Erythroblast (primary cell): ENCODE measurements around the gene ELP4.

ENCODE experiments used
- GATA1 ChIP-seq: IDR thresholded peaks from 2 replicates; pipeline ENCODE4 v1.6.1; 2011; ENCODE audit warnings: low read depth, mild to moderate bottlenecking, control low read depth, low read length, moderate library complexity
- POLR2A ChIP-seq: IDR thresholded peaks from 2 replicates; pipeline ENCODE4 v1.6.1; 2011; ENCODE audit warnings: mild to moderate bottlenecking, low read length

DNA sequence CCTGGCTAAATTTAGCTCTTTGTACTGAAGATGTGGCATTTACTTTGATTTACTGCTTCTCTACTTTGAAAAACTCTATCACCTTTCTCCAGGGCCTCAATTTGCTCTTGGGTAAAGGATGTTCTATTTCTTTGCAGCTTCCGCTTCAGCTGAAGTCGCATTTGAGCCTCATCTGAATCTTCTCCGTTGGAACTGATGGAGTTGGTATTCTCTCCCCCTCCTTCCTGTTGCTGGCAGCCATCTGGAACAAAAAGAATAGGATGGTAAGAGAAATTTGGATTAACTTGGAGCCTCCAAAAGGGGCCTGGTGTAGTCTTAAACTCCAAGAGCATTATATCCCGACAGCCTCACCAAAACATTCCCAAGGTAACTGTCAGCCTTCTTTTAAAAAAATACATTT, 285.0 kb downstream of the ELP4 start:
- no peak for TF ChIP-seq POLR2A
- no peak for TF ChIP-seq GATA1
